ENCODE results near the gene CCND1. TPM values are rescaled to one million over a fixed set of nuclear protein-coding genes. Genes with fewer than 3 reads are reported as not detected.
A peak's percentile ranks its signal among the peaks of the same experiment; 100 is the strongest.
"Not testable (repeated sequence)": the region's sequence is repeated elsewhere in the genome, so short reads cannot be mapped to it uniquely, and the experiment has no call there.

CCND1 gene
- total RNA-seq, 2 donors from 2014 or later, result 1.1 to 3.9 TPM

GRCh38 chr11:69691463-69691862, 50.5 kb downstream of the CCND1 start:
- no peak overlapping the region for H3K27ac Mint-ChIP-seq
- ATAC-seq, result no peak
- H3K4me3 Mint-ChIP-seq, result no peak overlapping the region
- H3K36me3 Mint-ChIP-seq (ENCODE audit: low read depth), result peaks cover 6% of the 10 kb centered on the region
- H3K4me1 Mint-ChIP-seq, result peaks cover 3% of the 10 kb centered on the region
- DNase-seq, result no peak
- no peaks in the 10 kb centered on the region for H3K9me3 ChIP-seq (ENCODE audit: control insufficient read depth, low read length, poor library complexity, severe bottlenecking)
- H3K27me3 Mint-ChIP-seq, result peaks cover 77% of the 10 kb centered on the region

DNA sequence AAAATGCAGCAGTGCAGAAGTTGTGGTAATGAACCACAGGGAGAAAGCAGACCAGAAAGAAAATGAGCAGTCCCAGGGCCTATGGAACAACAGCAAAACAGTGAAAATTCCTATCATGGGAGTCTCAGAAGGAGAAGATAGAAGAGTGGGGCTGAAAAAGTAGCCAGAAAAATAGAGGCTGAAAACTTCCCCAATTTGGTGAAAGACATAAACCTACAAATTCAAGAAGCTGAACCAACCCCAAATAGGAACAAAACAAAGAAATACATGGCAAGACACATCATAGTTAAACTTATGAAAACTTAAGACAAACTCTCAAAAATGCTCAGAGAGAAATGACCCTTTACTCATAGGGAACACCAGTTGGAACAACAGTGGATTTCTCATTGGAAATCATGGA, 51.5 kb downstream of the CCND1 start:
- no peak for DNase-seq
- Mint-ChIP-seq H3K4me1 (peaks cover 3% of the 10 kb centered on the region), H3K27ac (no peak overlapping the region), H3K27me3 (peaks cover 81% of the 10 kb centered on the region), H3K36me3 (ENCODE audit: low read depth) (peaks cover 6% of the 10 kb centered on the region), H3K4me3 (no peak overlapping the region)
- no peak for ATAC-seq
- H3K9me3 ChIP-seq (ENCODE audit: control insufficient read depth, low read length, poor library complexity, severe bottlenecking), result no peaks in the 10 kb centered on the region

- Mint-ChIP-seq H3K27me3 (peaks cover 76% of the 10 kb centered on the region), H3K4me3 (no peak overlapping the region), H3K36me3 (ENCODE audit: low read depth) (peaks cover 6% of the 10 kb centered on the region), H3K4me1 (peaks cover 3% of the 10 kb centered on the region), H3K27ac (no peak overlapping the region)
- ATAC-seq, result no peak
- H3K9me3 ChIP-seq (ENCODE audit: control insufficient read depth, low read length, poor library complexity, severe bottlenecking), result no peaks in the 10 kb centered on the region
- no peak for DNase-seq
Observed at GRCh38 chr11:69694781-69695180, 53.8 kb downstream of the CCND1 start.

DNA sequence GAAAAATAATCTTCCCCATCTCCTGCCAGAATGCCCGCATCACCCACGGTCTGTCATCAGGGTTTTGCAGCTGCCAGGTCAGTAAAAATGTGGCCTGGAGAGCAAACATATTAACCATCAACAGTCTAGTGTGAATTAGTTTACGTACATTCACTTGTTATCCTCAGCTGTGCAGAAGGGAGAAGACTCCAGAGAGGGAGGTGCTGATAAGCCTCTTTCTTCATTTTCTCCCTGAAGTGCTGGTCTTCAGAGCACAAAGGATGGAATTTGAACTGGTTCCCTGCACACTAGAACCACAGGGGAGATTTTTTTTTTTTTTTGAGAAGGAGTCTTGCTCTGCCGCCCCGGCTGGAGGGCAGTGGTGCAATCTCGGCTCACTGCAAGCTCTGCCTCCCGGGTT, 54.6 kb downstream of the CCND1 start:
- Mint-ChIP-seq H3K4me3 (no peak overlapping the region), H3K4me1 (peaks cover 3% of the 10 kb centered on the region), H3K27ac (no peak overlapping the region), H3K36me3 (ENCODE audit: low read depth) (peaks cover 5% of the 10 kb centered on the region), H3K27me3 (peaks cover 71% of the 10 kb centered on the region)
- no peaks in the 10 kb centered on the region for H3K9me3 ChIP-seq (ENCODE audit: control insufficient read depth, low read length, poor library complexity, severe bottlenecking)
- DNase-seq (no peak), ATAC-seq (no peak)

GRCh38 chr11:69695995-69696394, 55.0 kb downstream of the CCND1 start:
- not testable (repeated sequence) for DNase-seq

DNA sequence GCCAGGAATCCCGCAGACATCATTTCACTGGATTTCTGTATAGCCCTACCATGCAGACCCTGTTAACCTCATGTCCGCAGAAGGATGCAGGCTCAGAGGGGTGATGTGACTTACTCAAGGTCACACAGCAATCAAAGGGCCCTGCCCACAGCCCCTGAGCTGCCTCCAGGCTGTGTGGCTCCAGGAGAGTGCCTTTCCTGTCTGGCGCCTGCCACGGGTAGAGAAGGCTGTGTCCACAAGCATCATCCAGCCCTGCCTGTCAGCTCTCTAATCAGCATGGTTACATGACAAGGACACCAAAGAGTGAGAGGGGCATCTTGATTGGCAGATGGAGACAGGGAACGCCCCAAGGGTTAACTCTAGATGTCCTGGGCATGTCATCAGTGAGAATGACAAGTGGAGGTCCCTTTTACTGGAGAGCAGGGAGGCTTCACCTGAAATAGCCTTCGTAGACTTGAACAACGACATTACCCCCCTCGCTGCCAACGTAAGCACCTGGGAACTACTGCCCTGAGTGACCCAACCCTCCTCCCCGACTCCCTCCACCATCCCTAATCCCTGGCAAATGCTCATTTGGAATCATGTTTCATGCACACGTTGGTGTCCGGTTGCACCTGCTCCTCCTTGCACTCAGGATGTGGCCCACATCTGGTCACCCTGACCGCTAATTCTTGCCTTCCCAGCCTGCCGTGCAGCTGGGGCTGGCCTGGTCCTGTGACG, 56.0 kb downstream of the CCND1 start:
- Mint-ChIP-seq H3K27me3 (peaks cover 64% of the 10 kb centered on the region), H3K4me3 (no peak overlapping the region), H3K27ac (no peak overlapping the region), H3K36me3 (ENCODE audit: low read depth) (peaks cover 3% of the 10 kb centered on the region), H3K4me1 (no peaks in the 10 kb centered on the region)
- ATAC-seq (no peak), DNase-seq (no peak)
- H3K9me3 ChIP-seq (ENCODE audit: control insufficient read depth, low read length, poor library complexity, severe bottlenecking), result no peaks in the 10 kb centered on the region

More at GRCh38 chr11:69695995-69696394, 55.0 kb downstream of the CCND1 start:
- not testable (repeated sequence) for H3K36me3 Mint-ChIP-seq (ENCODE audit: low read depth); ATAC-seq; H3K9me3 ChIP-seq (ENCODE audit: control insufficient read depth, low read length, poor library complexity, severe bottlenecking); H3K4me3 Mint-ChIP-seq; H3K4me1 Mint-ChIP-seq; H3K27ac Mint-ChIP-seq
- peaks cover 71% of the 10 kb centered on the region for H3K27me3 Mint-ChIP-seq

- no peaks in the 10 kb centered on the region for H3K9me3 ChIP-seq (ENCODE audit: control insufficient read depth, low read length, poor library complexity, severe bottlenecking)
- Mint-ChIP-seq H3K4me1 (no peaks in the 10 kb centered on the region), H3K36me3 (ENCODE audit: low read depth) (peaks cover 3% of the 10 kb centered on the region), H3K27ac (no peak overlapping the region), H3K4me3 (no peak overlapping the region), H3K27me3 (peaks cover 58% of the 10 kb centered on the region)
- no peak for ATAC-seq
- no peak for DNase-seq
Observed at GRCh38 chr11:69697469-69697843, 56.5 kb downstream of the CCND1 start.

- H3K27me3 Mint-ChIP-seq, result peaks cover 58% of the 10 kb centered on the region
- H3K36me3 Mint-ChIP-seq (ENCODE audit: low read depth), result no peaks in the 10 kb centered on the region
- no peak for DNase-seq
- H3K9me3 ChIP-seq (ENCODE audit: control insufficient read depth, low read length, poor library complexity, severe bottlenecking), result no peaks in the 10 kb centered on the region
- H3K4me3 Mint-ChIP-seq, result no peak overlapping the region
- H3K4me1 Mint-ChIP-seq, result no peaks in the 10 kb centered on the region
- no peak for ATAC-seq
- H3K27ac Mint-ChIP-seq, result no peak overlapping the region
Observed at GRCh38 chr11:69697861-69698260, 56.9 kb downstream of the CCND1 start.

- ATAC-seq, result no peak
- H3K27me3 Mint-ChIP-seq, result peaks cover 61% of the 10 kb centered on the region
- H3K4me1 Mint-ChIP-seq, result no peaks in the 10 kb centered on the region
- no peak overlapping the region for H3K4me3 Mint-ChIP-seq
- H3K36me3 Mint-ChIP-seq (ENCODE audit: low read depth), result no peaks in the 10 kb centered on the region
- H3K9me3 ChIP-seq (ENCODE audit: control insufficient read depth, low read length, poor library complexity, severe bottlenecking), result no peaks in the 10 kb centered on the region
- no peak overlapping the region for H3K27ac Mint-ChIP-seq
- DNase-seq, result no peak
Observed at GRCh38 chr11:69698362-69698761, 57.4 kb downstream of the CCND1 start.

- no peak overlapping the region for H3K4me3 Mint-ChIP-seq
- H3K9me3 ChIP-seq (ENCODE audit: control insufficient read depth, low read length, poor library complexity, severe bottlenecking), result no peaks in the 10 kb centered on the region
- no peak for DNase-seq
- no peaks in the 10 kb centered on the region for H3K4me1 Mint-ChIP-seq
- peaks cover 54% of the 10 kb centered on the region for H3K27me3 Mint-ChIP-seq
- no peak overlapping the region for H3K27ac Mint-ChIP-seq
- no peaks in the 10 kb centered on the region for H3K36me3 Mint-ChIP-seq (ENCODE audit: low read depth)
- no peak for ATAC-seq
Observed at GRCh38 chr11:69699213-69699612, 58.3 kb downstream of the CCND1 start.

DNA sequence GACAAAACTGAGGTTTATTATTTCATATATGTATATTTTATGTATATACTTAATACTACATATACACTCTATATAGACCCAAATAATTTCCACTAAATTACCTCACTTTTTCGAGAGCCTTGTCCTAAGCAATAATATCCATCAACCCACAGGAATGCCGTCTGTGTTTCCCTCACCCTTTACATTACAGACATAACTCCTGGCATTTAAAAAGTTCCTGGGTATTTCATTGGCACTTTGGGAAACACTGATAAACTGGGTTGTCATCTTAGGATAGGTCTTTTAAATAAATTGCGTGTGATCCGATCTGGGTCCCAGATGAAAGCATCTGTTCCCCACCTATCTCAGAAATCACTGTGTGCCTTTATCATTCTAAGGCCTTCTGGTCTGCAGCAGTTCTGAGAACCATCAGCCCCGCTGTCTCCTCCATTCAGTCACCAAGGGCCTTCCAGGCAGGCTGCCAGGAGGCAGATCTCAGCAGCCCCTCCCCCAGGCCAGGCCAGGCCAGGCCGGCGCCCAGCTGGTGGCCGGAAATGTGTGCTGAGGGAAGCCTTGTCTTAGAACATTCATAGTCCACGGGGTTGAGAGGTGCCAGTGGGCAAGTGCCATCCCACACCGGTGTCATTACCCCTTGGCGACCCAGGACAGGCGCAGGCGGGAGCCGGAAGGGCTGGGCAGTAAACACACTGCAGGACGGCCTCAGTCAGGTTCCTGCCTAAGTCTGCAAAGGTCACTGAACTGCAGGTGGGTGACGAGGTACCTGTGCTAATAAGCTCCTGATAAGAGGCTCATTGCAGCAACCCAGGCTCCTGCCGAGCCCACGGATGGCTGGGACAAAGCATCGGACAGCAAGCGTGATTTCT, 59.6 kb downstream of the CCND1 start:
- Mint-ChIP-seq H3K4me1 (no peaks in the 10 kb centered on the region), H3K4me3 (no peak overlapping the region), H3K27me3 (peaks cover 49% of the 10 kb centered on the region), H3K36me3 (ENCODE audit: low read depth) (no peaks in the 10 kb centered on the region), H3K27ac (no peak overlapping the region)
- no peaks in the 10 kb centered on the region for H3K9me3 ChIP-seq (ENCODE audit: control insufficient read depth, low read length, poor library complexity, severe bottlenecking)
- ATAC-seq, result no peak
- DNase-seq, result no peak

DNA sequence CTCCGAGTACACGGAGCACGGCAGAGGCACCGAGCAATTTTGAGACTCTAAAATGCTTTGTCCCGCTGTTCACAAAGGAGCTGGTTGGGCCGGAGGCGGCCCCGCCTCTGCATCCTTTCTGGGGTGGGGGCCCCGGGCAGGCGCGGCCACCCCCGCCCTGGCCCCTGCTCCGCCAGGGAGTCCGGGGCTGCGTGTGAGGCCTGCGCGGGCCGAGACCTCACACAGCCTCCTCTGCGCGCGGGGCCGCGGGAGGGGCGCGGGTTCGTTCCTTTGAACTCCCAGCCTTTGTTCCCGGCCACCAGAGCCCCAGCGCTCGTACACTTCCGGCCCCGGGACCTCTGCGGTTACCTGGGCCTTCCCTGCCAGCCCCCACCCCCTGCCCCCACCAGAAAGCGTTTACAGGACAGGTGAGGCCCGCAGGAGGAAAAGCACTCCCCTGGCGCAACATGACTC, 61.3 kb downstream of the CCND1 start:
- DNase-seq, result no peak
- Mint-ChIP-seq H3K27me3 (peaks cover 52% of the 10 kb centered on the region), H3K4me1 (peaks cover 2% of the 10 kb centered on the region), H3K4me3 (no peak overlapping the region), H3K27ac (no peak overlapping the region), H3K36me3 (ENCODE audit: low read depth) (no peaks in the 10 kb centered on the region)
- ATAC-seq, result no peak
- H3K9me3 ChIP-seq (ENCODE audit: control insufficient read depth, low read length, poor library complexity, severe bottlenecking), result no peaks in the 10 kb centered on the region

- no peak for ATAC-seq
- H3K27me3 Mint-ChIP-seq, result peaks cover 53% of the 10 kb centered on the region
- no peaks in the 10 kb centered on the region for H3K36me3 Mint-ChIP-seq (ENCODE audit: low read depth)
- H3K9me3 ChIP-seq (ENCODE audit: control insufficient read depth, low read length, poor library complexity, severe bottlenecking), result no peaks in the 10 kb centered on the region
- peaks cover 2% of the 10 kb centered on the region for H3K4me1 Mint-ChIP-seq
- H3K27ac Mint-ChIP-seq, result no peak overlapping the region
- no peak for DNase-seq
- H3K4me3 Mint-ChIP-seq, result peak overlapping the region; percentile 62
Observed at GRCh38 chr11:69702769-69703452, 62.0 kb downstream of the CCND1 start.
